Hematopoietic multipotent progenitor cell treated with erythropoietin and hydrocortisone succinate and interleukin-3 and kit ligand, for 8 days (in vitro differentiated cells): ENCODE data around the gene FOCAD.
"Not testable (repeated sequence)": the region's sequence is repeated elsewhere in the genome, so short reads cannot be mapped to it uniquely, and the experiment has no call there.

Source experiments
- DNase-seq: peaks from one replicate; pipeline ENCODE4 v3.0.0-alpha.2; 2015

Gene FOCAD, protein sequence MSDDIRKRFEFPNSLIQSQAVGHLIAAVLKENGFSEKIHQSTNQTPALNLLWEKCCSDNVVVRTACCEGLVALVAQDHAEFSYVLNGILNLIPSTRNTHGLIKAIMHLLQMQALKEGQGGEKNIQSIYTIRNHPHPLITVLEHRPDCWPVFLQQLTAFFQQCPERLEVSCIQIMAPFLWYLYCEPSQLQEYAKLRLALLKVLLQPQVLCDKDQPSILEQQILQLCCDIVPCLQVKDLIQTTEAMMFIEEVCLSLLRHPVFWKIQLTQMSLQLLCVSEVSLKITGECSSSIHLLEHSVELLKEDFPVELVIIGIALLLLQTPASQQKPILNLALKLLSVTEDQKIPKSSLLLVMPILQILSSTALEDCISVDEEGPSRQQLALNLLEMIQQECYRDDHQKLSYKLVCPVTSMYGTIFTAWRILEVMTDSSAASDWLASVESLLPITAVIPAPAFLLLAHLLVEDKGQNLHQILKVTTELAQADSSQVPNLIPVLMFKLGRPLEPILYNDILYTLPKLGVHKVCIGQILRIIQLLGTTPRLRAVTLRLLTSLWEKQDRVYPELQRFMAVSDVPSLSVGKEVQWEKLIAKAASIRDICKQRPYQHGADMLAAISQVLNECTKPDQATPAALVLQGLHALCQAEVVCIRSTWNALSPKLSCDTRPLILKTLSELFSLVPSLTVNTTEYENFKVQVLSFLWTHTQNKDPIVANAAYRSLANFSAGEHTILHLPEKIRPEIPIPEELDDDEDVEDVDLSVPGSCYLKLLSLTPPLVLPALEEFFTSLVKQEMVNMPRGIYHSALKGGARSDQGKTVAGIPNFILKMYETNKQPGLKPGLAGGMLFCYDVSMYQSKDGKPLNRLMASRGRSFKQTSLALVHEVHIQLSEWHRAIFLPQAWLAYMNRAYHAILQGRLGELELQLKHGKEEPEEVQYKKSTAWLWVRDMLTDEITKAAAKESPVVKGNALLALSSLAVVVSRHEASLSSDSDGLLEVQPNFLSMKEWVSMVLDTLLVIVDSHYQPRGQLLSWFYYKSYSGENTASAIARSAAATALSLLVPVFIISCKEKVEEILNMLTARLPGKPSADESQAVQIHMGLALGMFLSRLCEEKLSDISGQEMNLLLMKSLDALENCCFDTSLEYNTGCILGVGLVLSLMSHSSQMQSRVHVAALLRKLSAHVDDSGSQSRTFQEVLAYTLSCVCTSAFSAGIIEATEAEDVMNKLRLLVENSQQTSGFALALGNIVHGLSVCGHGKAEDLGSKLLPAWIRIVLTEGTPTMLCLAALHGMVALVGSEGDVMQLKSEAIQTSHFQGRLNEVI (N-terminal part only)

DNA sequence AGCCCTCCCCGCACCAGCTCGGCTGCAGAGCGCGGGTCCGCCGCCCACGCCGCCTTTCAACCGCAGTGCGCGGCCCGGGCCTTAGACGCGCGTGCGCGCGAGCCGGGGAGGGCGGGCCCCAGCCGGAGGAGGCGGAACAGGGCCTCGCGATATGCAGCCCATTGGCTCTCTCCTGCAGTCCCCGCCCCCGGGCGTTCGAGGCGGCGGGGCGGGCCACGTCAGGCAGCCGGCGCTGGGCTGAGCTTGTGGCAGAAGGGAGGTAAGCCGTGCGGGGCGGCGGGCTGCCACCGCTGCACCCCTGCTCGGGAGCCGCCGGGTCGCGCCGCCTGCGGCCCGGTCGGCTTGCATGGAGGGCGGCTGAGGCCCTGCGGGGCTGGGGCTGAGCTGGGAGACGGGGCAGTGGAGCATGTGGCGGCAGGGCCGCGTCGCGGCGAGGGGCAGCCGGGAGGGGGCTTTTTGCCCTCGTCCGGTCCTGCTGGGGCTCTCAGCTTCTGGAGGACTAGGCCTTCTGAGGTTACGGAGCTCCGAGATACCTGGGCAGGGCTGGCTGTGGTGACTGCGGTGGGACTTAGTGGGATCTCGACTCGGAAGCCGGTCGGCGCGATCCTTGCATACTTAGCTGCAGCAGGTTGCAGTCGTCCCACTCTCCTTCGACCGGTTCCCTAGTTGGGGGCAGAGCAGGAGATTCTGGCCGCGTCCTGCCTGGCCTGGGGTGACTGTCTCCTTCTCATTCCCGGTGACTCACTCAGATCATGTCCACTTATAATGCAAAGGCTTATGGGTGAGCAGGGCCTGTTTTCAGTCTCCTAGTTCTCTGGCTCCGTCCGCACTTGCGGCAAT, at the start of gene FOCAD:
Gene FOCAD (plus strand): TSS at position 225 of the 840 bp plus-strand sequence. CDS start 31,095 bp downstream, outside the sequence.
- DNase-seq: peak; percentile 95

DNA sequence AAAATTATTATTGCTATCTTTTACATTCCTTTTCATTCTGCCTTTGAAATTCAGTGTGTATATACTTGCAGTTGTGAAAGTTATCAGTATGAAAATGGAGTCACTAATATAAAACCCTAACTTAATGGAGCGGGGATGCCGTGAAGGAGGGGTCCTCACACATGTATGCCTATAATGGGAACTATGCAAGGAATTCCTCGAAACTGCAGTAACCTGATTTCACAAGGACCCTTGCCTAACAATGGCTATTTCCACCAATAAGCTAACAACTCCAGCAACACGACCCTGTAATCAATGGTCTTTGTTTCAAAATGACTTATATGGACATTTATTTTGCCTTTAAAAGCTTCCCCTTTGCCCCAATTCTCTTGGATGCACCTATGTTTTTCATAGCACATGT, 49.2 kb upstream of the FOCAD start:
- no peak for DNase-seq

DNA sequence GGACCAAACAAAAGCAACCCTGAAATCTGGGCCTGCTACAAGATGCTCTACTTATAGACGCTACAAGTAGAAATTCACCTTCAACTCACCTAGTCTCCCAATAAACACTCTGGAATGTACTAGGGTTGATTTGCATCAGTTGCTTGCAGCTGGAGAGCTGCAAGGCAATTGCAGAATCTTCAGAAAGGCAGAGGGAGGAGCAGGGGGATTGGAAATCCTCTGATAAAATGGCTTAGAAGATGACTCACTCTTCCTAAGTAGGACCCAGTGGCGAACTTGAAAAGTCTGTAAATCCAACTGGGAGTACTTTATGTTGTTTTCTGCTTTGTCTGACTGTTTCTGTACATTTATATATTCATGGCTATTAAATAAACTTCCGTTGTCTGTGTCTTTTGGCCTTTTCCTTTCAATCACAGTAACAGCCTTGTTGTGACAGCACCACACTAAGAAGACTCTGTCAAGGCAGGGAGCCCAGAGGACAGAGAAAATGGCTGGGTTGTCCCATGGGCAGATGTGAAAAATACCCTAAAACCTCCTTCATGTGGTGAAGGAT, 47.1 kb upstream of the FOCAD start:
- no peak for DNase-seq

DNA sequence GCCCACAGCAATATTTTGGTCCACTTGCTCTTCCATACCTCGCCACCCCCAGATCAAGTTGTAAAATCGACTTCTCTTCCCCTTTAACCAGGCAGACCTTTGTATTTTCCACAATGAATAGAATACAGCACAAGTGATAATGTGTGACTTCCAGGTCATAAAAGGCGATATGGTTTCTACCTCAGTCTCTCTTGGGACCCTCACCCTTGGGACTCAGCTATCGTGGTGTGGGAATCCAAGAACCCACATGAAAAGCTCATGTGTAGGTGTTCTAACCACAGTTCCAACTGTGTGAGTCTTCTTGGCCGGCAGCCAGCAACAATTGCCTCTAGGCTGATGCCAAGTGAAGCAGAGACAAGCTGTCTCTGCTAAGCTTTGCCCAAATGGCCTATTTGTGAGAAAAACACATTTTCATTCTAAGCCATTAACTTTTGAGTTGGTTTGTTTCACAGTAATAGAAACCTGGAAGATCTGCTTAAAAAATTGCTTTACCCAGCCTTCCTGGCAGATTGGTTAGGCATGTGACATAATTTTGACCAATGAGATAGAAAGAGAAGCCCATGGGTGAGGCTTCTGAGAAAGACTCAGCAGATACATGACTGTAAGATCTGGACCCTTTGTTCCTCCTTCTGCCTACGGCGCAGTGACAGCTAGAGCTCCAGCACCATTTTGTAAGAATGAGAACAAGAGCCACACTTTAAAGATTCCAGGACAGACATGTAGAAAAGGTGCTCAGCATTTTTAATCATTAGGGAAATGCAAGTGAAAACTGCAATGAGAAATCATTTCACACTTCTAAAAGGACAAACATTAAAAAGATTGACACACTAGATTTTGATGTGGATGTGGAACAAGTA, 43.5 kb upstream of the FOCAD start:
- DNase-seq: peak; percentile 78

DNA sequence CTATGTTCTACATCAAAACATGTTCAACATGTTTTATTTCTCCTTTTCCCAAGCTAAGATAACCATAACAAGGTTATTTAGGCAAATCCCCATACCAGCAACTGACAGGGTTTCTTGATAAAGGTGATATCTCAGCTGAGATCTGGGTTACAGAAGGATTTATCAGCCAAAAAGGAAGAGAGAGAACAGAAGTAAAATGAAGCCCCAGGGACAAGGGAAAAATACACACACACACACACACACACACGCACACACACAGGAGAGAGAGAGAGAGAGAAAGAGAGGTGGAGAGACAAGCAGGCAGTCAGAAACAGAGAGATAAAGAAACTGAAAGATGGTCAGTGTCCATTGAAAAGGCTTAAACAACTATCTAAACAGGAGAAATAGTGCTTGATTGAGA, 42.0 kb upstream of the FOCAD start:
- DNase-seq: no peak

DNA sequence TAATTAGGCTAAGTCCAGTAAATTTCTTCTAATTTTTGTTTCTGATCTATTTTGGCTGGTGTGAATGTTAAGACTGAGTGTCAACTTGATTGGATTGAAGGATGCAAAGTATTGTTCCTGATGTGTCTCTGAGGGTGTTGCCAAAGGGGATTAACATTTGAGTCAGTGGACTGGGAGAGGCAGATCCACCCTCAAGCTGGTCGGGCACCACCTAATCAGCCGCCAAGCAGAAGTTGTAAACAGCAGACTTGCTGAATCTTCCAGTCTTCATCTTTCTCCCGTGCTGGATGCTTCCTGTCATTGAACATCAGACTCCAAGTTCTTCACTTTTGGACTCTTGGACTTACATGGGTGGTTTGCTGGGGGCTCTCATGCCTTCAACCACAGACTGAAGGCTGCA, 40.4 kb upstream of the FOCAD start:
- DNase-seq: no peak

DNA sequence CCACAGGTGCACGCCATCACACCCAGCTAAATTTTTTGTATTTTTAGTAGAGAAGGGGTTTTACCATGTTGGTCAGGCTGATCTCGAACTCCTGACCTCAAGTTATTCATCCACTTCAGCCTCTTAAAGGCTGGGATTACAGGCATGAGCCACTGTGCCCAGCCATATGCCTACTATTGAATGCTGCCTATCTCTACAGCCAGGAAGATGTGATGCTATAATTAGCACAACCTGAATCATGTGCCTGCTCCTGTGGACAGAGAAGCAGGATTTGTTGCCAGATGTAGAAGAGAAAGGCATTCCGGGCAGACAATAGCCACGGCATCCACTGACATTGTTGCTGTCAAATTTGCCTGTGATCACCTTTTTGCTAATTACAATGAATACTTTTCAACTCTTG, 37.4 kb upstream of the FOCAD start:
- DNase-seq: no peak

DNA sequence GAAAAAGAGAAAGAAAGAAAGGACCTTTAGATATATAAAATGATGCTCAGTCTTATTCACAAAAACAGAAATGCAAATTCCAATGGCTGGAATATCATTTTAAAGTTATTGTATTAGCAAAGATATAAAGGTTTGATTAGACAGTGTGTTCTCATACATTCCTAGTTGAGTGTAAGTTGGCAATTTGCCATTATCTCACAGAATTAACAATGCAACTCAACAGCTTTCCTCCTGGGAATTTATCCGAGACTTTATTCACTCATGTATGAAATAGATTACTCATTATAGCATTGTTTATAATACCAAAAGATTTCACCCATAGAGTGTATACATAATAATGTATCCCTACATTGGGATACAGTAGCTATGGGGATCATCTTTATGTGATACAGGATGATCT, 34.7 kb upstream of the FOCAD start:
- DNase-seq: no peak

DNA sequence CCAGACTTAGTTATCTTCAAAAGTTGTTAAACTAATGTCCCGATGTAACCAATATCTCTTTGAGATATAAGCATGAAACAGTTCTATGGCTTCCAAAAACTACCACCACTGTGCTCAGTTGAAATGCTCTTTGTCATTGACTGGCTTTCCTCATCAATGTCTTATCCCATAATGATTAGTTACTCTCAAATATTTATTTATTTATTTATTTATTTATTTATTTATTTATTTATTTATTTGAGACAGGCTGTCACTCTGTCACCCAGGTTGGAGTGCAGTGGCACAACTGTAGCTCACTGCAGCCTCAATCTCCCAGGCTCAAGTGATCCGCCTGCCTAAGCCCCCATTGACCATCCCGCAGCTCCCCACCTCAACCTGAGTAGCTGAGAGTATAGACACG, 33.7 kb upstream of the FOCAD start:
- no peak for DNase-seq

DNA sequence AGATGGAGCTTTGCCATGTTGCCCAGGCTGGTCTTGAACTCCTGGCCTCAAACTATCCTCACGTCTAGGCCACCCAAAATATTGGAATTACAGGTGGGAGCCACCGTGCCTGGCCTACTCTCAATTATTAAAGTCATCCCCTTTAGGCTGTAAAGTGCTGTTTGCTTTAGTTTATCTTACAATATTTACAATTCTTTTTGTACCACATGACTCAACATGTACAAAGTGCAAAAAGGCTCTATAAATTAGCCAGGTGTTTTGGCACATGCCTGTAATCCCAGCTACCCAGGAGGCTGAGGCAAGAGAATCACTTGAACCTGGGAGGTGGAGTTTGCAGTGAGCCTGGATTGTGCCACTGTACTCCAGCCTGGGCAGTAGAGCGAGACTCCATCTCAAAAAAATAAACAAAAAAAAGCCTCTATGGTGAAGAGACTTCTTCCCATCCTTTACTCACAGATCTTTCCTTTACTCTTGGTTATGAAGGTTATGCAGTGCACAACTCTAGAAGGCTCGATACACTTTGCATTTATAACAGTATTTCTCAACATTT, 33.2 kb upstream of the FOCAD start:
- no peak for DNase-seq

DNA sequence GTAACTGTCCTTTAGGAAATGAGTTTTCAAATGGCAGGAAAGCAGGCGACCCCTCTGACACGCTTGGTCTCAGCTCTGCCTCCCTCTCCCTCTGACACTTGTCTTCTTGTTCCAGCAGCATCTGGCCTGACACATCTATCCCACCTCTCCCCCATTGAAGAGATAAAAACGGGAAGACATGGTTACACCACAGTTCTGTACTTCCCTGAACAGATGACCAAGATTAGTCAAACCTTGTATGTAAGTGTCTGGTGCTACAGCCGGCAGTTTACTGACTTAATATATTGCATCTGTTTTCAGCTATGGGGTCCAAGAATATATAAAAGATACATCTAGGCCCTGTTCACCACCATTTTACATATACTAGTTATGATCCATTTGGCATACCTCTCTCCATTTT, 32.1 kb upstream of the FOCAD start:
- DNase-seq: no peak

DNA sequence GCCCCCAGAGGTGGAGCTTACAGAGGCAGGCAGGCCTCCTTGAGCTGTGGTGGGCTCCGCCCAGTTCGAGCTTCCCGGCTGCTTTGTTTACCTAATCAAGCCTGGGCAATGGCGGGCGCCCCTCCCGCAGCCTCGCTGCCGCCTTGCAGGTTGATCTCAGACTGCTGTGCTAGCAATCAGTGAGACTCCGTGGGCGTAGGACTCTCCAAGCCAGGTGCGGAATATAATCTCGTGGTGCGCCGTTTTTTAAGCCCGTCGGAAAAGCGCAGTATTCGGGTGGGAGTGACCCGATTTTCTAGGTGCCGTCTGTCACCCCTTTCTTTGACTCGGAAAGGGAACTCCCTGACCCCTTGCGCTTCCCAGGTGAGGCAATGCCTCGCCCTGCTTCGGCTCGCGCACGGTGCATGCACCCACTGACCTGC, 25.8 kb upstream of the FOCAD start:
- not testable (repeated sequence) for DNase-seq

DNA sequence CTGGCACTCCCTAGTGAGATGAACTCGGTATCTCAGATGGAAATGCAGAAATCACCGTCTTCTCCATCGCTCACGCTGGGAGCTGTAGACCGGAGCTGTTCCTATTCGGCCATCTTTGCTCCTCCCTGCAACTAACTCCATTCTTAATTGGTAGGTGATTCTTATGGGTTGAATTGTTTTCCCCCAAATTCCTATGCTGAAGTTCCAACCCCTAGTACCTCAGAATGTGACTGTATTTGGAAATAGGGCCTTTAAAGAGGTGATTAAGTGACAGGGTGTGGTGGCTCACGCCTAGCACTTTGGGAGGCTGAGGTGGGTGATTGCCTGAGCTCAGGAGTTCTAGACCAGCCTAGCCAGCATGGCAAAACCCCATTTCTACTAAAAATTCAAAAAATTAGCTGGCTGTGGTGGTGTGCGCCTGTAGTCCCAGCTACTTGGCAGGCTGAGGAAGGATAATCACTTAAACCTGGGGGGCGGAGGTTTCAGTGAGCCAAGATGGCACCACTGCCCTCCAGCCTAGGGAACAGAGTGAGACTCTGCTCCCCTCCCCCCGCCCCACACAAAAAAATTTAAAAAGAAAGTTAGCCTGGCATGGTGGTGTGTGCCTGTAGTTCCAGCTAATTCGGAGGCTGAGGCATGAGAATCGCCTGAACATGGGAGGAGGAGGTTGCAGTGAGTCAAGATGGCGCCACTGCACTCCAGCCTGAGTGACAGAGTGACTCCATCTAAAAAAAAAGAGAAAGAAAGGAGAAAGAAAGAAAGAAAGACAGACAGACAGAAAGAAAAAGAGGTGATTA, 25.2 kb upstream of the FOCAD start:
- DNase-seq: peak; percentile 15

DNA sequence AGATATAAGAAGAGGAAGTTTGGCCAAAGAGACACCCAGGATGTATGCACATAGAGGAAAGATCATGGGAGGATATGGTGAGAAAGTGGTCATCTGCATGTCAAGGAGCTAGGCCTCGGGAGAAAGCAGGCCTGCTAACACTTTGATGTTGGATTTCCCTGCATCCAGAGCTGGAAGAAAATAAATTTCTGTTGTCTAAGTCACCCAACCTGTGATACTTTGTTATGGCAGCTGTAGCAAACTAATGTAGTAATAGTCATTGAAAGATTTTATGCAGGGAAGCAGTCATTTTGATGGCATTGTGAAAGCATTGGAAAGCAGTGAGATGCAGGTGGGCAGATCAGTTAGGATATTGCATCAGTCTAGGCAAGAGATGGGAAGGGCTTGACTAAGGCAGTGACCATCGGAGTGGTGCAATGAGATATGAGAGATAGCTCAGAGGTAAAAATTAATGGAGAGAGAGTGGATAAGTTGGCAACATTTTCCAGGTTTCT, 24.5 kb upstream of the FOCAD start:
- DNase-seq: no peak

DNA sequence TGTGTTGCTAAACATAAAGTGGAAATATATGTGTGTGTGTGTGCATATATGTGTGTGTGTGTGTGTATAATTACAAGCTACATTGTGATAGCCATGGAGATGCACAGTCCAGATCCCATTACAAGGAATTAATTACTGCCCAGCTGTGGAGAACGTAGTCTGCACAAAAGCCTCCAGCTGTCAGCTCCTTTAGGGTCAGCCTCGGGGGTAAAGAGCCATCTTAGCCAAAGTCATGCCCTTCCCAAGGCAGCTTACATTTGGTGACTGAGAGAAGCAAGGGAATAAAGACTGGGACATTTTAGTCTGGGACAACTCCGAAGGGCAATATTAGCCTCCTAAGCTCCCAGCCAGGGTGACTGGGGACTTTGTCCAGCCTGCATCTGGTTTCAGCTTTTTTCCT, 21.9 kb upstream of the FOCAD start:
- DNase-seq: no peak

DNA sequence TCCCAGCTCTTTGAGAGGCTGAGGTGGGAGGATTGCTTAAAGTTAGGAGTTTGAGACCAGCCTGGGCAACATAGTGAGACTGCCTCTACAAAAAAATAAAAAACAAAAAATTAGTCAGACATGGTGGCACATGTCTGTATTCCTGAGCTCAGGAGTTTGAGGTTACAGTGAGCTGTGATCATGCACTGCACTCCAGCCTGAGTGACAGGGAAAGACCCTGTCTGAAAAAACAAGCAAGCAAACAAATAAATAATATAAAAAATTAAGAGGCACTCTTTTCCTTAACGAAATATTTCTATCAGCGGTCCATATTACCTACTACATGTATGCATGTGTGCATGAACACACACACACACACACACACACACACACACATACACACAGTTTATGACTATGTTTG, 20.9 kb upstream of the FOCAD start:
- no peak for DNase-seq

DNA sequence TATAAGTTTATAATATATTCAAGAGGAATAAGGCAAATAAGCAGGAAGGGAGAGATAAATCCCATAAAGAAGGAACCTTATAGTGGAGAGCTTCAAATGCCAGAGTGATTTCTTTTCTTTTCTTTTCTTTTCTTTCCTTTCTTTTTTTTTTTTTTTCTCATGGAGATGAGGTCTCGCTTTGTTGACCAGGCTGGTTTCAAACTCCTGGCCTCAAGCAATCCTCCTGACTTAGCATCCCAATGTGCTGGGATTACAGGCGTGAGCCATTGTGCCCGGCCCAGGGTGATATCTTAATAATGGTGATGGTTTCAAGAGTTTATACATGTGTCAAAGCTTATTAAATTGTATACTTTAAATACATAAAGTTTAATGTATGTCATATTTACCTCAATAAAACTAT, 19.6 kb upstream of the FOCAD start:
- no peak for DNase-seq

DNA sequence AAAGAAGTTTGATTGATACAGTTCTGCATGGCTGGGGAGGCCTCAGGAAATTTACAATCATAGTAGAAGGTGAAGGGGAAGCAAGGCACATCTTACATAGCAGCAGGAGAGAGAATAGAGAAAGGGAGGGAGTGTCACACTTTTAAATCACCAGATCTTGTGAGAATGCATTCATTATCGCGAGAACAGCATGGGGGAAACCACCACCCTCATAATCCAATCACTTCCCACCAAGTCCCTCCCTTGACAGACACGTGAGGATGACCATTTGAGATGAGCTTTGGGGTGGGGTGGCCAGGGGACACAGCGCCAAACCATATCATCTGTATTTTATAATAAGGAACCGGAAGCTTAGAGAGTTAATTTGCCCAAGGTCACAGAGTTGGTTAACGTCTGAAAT, 13.7 kb upstream of the FOCAD start:
- DNase-seq: no peak

DNA sequence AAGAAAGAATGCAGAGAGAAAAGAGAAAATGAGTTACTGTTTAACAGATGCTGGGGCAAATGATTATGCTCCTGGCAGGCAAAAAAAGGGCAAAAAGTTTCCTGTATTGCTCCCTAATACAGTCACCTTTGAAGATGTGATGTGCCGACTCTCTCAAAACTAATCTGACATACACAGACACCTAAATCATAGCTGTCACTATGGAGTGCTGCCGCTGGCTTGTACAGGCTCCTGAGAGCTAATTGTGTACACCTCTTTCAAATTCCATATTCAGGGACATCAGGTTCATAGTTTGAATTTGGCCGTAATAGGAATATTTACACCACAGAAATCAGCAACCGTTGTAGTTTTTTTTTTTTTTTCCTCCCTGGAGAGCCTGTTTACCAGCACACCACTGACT, 12.4 kb upstream of the FOCAD start:
- DNase-seq: no peak
